ENCODE results near the gene ATF4.

GRCh38 chr22:39529487-39529851 is 9.1 kb downstream of the ATF4 start:
- TF ChIP-seq, protein P1, sequence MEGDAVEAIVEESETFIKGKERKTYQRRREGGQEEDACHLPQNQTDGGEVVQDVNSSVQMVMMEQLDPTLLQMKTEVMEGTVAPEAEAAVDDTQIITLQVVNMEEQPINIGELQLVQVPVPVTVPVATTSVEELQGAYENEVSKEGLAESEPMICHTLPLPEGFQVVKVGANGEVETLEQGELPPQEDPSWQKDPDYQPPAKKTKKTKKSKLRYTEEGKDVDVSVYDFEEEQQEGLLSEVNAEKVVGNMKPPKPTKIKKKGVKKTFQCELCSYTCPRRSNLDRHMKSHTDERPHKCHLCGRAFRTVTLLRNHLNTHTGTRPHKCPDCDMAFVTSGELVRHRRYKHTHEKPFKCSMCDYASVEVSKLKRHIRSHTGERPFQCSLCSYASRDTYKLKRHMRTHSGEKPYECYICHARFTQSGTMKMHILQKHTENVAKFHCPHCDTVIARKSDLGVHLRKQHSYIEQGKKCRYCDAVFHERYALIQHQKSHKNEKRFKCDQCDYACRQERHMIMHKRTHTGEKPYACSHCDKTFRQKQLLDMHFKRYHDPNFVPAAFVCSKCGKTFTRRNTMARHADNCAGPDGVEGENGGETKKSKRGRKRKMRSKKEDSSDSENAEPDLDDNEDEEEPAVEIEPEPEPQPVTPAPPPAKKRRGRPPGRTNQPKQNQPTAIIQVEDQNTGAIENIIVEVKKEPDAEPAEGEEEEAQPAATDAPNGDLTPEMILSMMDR (IDR thresholded peaks at IDR 0.05; ENCODE audit: low read length) = no peak; the same call in 1 of the 2 replicates
- no peak for TF ChIP-seq EZH2 (IDR thresholded peaks at IDR 0.05; ENCODE audit: borderline replicate concordance, low read length)

All from OCI-LY1 (cell line).